GM06990 (cell line): Measurements from ENCODE around the gene IGF1R.

Experiments used
- DNase-seq: peaks from one replicate; pipeline ENCODE4 v3.0.0-alpha.2; 2011; ENCODE audit not compliant: insufficient read length; ENCODE audit errors: extremely low read depth
- H3K27me3 ChIP-seq: replicated peaks from 2 replicates; pipeline ENCODE4 v1.6.0; 2011; ENCODE audit warnings: low read length; ENCODE audit not compliant: control insufficient read depth, insufficient read depth
- H3K36me3 ChIP-seq: 2 replicates; pipeline ENCODE4 v1.5.1; 2011; ENCODE audit warnings: low read length; ENCODE audit not compliant: control insufficient read depth, insufficient read depth
- H3K4me3 ChIP-seq: replicated peaks from 2 replicates; pipeline ENCODE4 v1.5.1; 2011; ENCODE audit warnings: low read depth, mild to moderate bottlenecking, control low read depth, low read length
- TF ChIP-seq, protein P1 (sequence below): IDR thresholded peaks from 2 replicates; pipeline ENCODE4 v1.5.1; 2011; ENCODE audit warnings: low read length, control low read depth, mild to moderate bottlenecking, inconsistent platforms; ENCODE audit not compliant: insufficient read depth, poor library complexity, severe bottlenecking

IGF1R gene

GRCh38 chr15:98927022-98927421 lies 278.7 kb downstream of the IGF1R start:
- H3K4me3 ChIP-seq: no peak overlapping the region
- DNase-seq: no peak
- H3K27me3 ChIP-seq: no peaks in the 10 kb centered on the region
- TF ChIP-seq, protein P1, sequence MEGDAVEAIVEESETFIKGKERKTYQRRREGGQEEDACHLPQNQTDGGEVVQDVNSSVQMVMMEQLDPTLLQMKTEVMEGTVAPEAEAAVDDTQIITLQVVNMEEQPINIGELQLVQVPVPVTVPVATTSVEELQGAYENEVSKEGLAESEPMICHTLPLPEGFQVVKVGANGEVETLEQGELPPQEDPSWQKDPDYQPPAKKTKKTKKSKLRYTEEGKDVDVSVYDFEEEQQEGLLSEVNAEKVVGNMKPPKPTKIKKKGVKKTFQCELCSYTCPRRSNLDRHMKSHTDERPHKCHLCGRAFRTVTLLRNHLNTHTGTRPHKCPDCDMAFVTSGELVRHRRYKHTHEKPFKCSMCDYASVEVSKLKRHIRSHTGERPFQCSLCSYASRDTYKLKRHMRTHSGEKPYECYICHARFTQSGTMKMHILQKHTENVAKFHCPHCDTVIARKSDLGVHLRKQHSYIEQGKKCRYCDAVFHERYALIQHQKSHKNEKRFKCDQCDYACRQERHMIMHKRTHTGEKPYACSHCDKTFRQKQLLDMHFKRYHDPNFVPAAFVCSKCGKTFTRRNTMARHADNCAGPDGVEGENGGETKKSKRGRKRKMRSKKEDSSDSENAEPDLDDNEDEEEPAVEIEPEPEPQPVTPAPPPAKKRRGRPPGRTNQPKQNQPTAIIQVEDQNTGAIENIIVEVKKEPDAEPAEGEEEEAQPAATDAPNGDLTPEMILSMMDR: no peak
- H3K36me3 ChIP-seq: no peaks in the 10 kb centered on the region

- TF ChIP-seq, protein P1: no peak
- Histone ChIP-seq H3K4me3 (no peak overlapping the region), H3K27me3 (no peaks in the 10 kb centered on the region), H3K36me3 (no peaks in the 10 kb centered on the region)
- DNase-seq: no peak
These were observed 279.7 kb downstream of the IGF1R start for GRCh38 chr15:98927996-98928395.

DNA sequence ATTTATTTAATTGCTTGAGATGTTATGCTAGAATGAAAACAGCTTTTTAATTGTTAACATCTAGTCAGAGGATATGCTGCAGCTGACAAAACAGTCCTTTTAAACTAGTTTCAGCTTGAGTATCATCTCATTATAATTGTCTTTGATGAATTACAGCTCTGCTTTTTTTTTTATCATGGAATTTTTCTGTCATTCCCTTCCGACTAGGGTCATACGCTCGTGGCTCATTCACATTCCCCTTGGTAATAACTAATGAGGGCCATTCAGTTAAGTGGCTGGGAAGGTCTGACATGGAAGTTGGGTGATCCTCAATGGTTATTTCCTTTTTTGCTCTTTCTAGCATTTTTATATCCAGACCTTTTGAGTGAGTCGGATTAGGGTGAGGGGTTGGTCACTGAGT lies 282.2 kb downstream of the IGF1R start:
- TF ChIP-seq, protein P1: no peak
- Histone ChIP-seq H3K36me3 (no peaks in the 10 kb centered on the region), H3K4me3 (no peak overlapping the region), H3K27me3 (no peaks in the 10 kb centered on the region)
- DNase-seq: no peak

DNA sequence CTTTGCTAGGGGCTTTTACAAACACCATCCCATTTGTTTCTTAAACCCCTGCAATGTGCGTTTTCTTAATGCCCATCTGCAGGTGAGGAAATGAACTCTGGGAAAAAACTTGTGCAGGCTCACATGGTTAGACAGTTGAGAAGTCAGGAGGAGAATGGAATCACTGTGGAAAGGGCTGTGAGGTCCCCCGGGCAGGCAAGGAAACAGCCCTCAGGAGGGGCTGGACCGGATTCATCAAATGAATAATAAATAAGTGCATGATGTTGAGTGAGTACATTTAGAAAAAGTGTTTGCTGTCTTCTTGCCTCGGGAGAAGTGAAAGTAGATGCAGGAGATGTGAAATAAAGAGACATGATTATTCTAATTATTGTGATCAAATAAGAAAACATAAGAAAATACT lies 282.7 kb downstream of the IGF1R start:
- no peaks in the 10 kb centered on the region for H3K36me3 ChIP-seq
- no peak for DNase-seq
- TF ChIP-seq, protein P1: no peak
- H3K4me3 ChIP-seq: no peak overlapping the region
- no peaks in the 10 kb centered on the region for H3K27me3 ChIP-seq

- TF ChIP-seq, protein P1: no peak
- Histone ChIP-seq H3K27me3 (no peaks in the 10 kb centered on the region), H3K36me3 (no peaks in the 10 kb centered on the region), H3K4me3 (no peak overlapping the region)
- DNase-seq: no peak
These were observed 285.1 kb downstream of the IGF1R start for GRCh38 chr15:98933406-98933805.

GRCh38 chr15:98935736-98936135 lies 287.4 kb downstream of the IGF1R start:
- TF ChIP-seq, protein P1: no peak
- no peak for DNase-seq
- H3K36me3 ChIP-seq: no peaks in the 10 kb centered on the region
- no peaks in the 10 kb centered on the region for H3K27me3 ChIP-seq
- no peak overlapping the region for H3K4me3 ChIP-seq
